CD14-positive monocyte (primary cell): ENCODE measurements around the gene PLBD2. TPM values are rescaled to one million over a fixed set of nuclear protein-coding genes. Genes with fewer than 3 reads are reported as not detected.

Experiments
- DNase-seq, 3 donors: peaks; one replicate each; pipeline ENCODE4 v3.0.0-alpha.2; 2011 to 2022
- H2AFZ ChIP-seq: 2 replicates; pipeline ENCODE4 v1.6.0; 2012; ENCODE audit warnings: mild to moderate bottlenecking, low read depth, low read length, inconsistent platforms; ENCODE audit not compliant: insufficient read depth, poor library complexity, severe bottlenecking
- H3K27ac ChIP-seq, 2 donors: 1 replicate in 1 of 2; 2 replicates in 1 of 2; pipeline ENCODE4 v1.5.1; 2012 to 2013; ENCODE audit warnings: low read length in 2 of 2, control low read depth in 1 of 2, inconsistent platforms in 1 of 2, low read depth in 1 of 2, mild to moderate bottlenecking in 1 of 2
- H3K27me3 ChIP-seq, 2 donors: one replicate each; pipeline versions ENCODE4 v1.6.0 to v1.6.1; 2011 to 2013; ENCODE audit warnings: low read length in 2 of 2; ENCODE audit not compliant: control insufficient read depth in 2 of 2, insufficient read depth in 2 of 2
- H3K36me3 ChIP-seq, 2 donors: replicated peaks in 1 of 2; 1 replicate in 1 of 2; 2 replicates in 1 of 2; pipeline versions ENCODE4 v1.5.1 to v1.6.1; 2012 to 2013; ENCODE audit warnings: low read length in 2 of 2, control low read depth in 1 of 2, inconsistent platforms in 1 of 2, mild to moderate bottlenecking in 1 of 2; ENCODE audit not compliant: insufficient read depth in 2 of 2, control insufficient read depth in 1 of 2
- H3K4me1 ChIP-seq, 2 donors: 1 replicate in 1 of 2; 2 replicates in 1 of 2; pipeline versions ENCODE4 v1.5.1 to v1.6.1; 2012 to 2013; ENCODE audit warnings: low read length in 2 of 2, control low read depth in 1 of 2, inconsistent platforms in 1 of 2, mild to moderate bottlenecking in 1 of 2, moderate library complexity in 1 of 2; ENCODE audit not compliant: insufficient read depth in 2 of 2, control insufficient read depth in 1 of 2
- H3K4me2 ChIP-seq: replicated peaks from 2 replicates; pipeline ENCODE3; 2012; ENCODE audit warnings: low read length, moderate library complexity, mild to moderate bottlenecking; ENCODE audit not compliant: poor library complexity, severe bottlenecking; ENCODE audit errors: extremely low read depth
- H3K4me3 ChIP-seq, 3 experiments: fragments of 200-600 bp in 1 of 3; sonication (generic) in 1 of 3; replicated peaks in 1 of 3; 1 replicate in 2 of 3; 2 replicates in 1 of 3; pipeline ENCODE4 v1.5.1; 2011 to 2013; ENCODE audit warnings: low read length in 3 of 3, mild to moderate bottlenecking in 3 of 3, control low read depth in 2 of 3, low read depth in 2 of 3, inconsistent platforms in 1 of 3, moderate library complexity in 1 of 3
- H3K79me2 ChIP-seq: 2 replicates; pipeline ENCODE4 v1.6.0; 2012; ENCODE audit warnings: mild to moderate bottlenecking, control low read depth, inconsistent platforms, low read length, moderate library complexity; ENCODE audit not compliant: insufficient read depth
- H3K9ac ChIP-seq: 2 replicates; pipeline ENCODE4 v1.6.0; 2017; ENCODE audit warnings: low read length, mild to moderate bottlenecking; ENCODE audit not compliant: insufficient read depth, poor library complexity, severe bottlenecking
- H3K9me3 ChIP-seq, 2 donors: replicated peaks in 1 of 2; 1 replicate in 1 of 2; 2 replicates in 1 of 2; pipeline versions ENCODE4 v1.5.1 to v1.6.1; 2012 to 2013; ENCODE audit warnings: low read length in 2 of 2, control low read depth in 1 of 2; ENCODE audit not compliant: control insufficient read depth in 1 of 2, insufficient read depth in 1 of 2
- H4K20me1 ChIP-seq: 2 replicates; pipeline ENCODE4 v1.6.0; 2012; ENCODE audit warnings: mild to moderate bottlenecking, low read length, control low read depth, moderate library complexity; ENCODE audit not compliant: insufficient read depth
- H3K27ac Mint-ChIP-seq, 7 donors: one replicate each; pipeline ENCODE4 v1.8.0; 2020; ENCODE audit warnings: mild to moderate bottlenecking in 7 of 7, mixed read lengths in 7 of 7, moderate library complexity in 6 of 7, inconsistent platforms in 2 of 7
- H3K27me3 Mint-ChIP-seq, 3 donors: one replicate each; pipeline ENCODE4 v1.8.0; 2021 to 2022; ENCODE audit warnings: low read depth in 3 of 3, mild to moderate bottlenecking in 3 of 3, mixed read lengths in 3 of 3, moderate library complexity in 3 of 3, inconsistent platforms in 1 of 3
- H3K36me3 Mint-ChIP-seq, 2 donors: one replicate each; pipeline ENCODE4 v1.8.0; 2020; ENCODE audit warnings: mixed read lengths in 2 of 2, inconsistent platforms in 1 of 2, mild to moderate bottlenecking in 1 of 2
- H3K4me1 Mint-ChIP-seq: one replicate; pipeline ENCODE4 v1.8.0; 2020; ENCODE audit warnings: mild to moderate bottlenecking, mixed read lengths
- H3K4me3 Mint-ChIP-seq, 2 donors: one replicate each; pipeline ENCODE4 v1.8.0; 2020; ENCODE audit warnings: mild to moderate bottlenecking in 2 of 2, mixed read lengths in 2 of 2, moderate library complexity in 1 of 2
- H3K9me3 Mint-ChIP-seq, 7 donors: one replicate each; pipeline ENCODE4 v1.8.0; 2020 to 2022; ENCODE audit warnings: mixed read lengths in 7 of 7, mild to moderate bottlenecking in 6 of 7, moderate library complexity in 6 of 7, inconsistent platforms in 2 of 7
- CTCF ChIP-seq: fragments of 200-600 bp; IDR thresholded peaks from one replicate; pipeline ENCODE4 v1.8.0; 2022; ENCODE audit warnings: antibody characterized with exemption, mild to moderate bottlenecking
- WGBS: methylation state at CpG from one replicate; pipeline ENCODE4 v1.1.5; 2013; ENCODE audit warnings: missing lambda C conversion rate; ENCODE audit not compliant: insufficient coverage; 5-methylcytosine and 5-hydroxymethylcytosine counted together
- intact Hi-C, 2 donors: fragments of 100-400 bp; cut with micrococcal nuclease; formaldehyde crosslinking; loops; one replicate each; pipeline versions ENCODE4 v1.15.0 to v1.15.1; 2023
- polyA plus RNA-seq, 3 donors: library from polyadenylated mRNA; depleted of rRNA in 1 of 3; unstranded in 2 of 3; stranded (reverse) in 1 of 3; fragments of 300-500 nt in 2 of 3; fragments of >200 nt in 1 of 3; fragmentation: Illumina TruSeq in 2 of 3; gene quantifications; 1 replicate in 2 of 3; 2 replicates in 1 of 3; pipeline ENCODE4 v1.2.3, GENCODE V29; 2012 to 2021

PLBD2 gene
- polyA plus RNA-seq, 3 donors = 8.5 to 12.4 (median 8.8) TPM

GRCh38 chr12:113437729-113438100 is 79.3 kb downstream of the PLBD2 start:
- H3K9ac ChIP-seq = no peak overlapping the region
- no peaks in the 10 kb centered on the region for H3K9me3 Mint-ChIP-seq
- H3K36me3 Mint-ChIP-seq = no peaks in the 10 kb centered on the region

GRCh38 chr12:113438523-113439300 is 80.3 kb downstream of the PLBD2 start:
- no peak overlapping the region for H3K9ac ChIP-seq
- H3K4me1 Mint-ChIP-seq = no peaks in the 10 kb centered on the region
- no peaks in the 10 kb centered on the region for H3K36me3 ChIP-seq
- H3K9me3 ChIP-seq = no peaks in the 10 kb centered on the region
- H3K27me3 Mint-ChIP-seq = peaks cover 2 to 7% (median 6%) of the 10 kb centered on the region in 3 donors
- H3K4me1 ChIP-seq = no peaks in the 10 kb centered on the region
- no peak overlapping the region for H3K4me3 ChIP-seq
- no peak overlapping the region for H3K27ac Mint-ChIP-seq
- no peak overlapping the region for H3K4me2 ChIP-seq
- no peaks in the 10 kb centered on the region for H4K20me1 ChIP-seq
- H2AFZ ChIP-seq = no peak overlapping the region
- no peaks in the 10 kb centered on the region for H3K9me3 Mint-ChIP-seq
- no peaks in the 10 kb centered on the region for H3K36me3 Mint-ChIP-seq
- WGBS = 84% methylated on average over 4 of the region's 4 CpGs
- no peak overlapping the region for H3K4me3 Mint-ChIP-seq
- H3K27me3 ChIP-seq = no peaks in the 10 kb centered on the region
- TF ChIP-seq CTCF = no peak
- DNase-seq = no peak
- no peak overlapping the region for H3K27ac ChIP-seq
- intact Hi-C loops = no loop called here
- no peaks in the 10 kb centered on the region for H3K79me2 ChIP-seq

More at GRCh38 chr12:113437729-113438100, 79.3 kb downstream of the PLBD2 start:
- Mint-ChIP-seq H3K4me3 (no peak overlapping the region), H3K27ac (no peak overlapping the region), H3K4me1 (no peaks in the 10 kb centered on the region), H3K27me3 (peaks cover 2 to 7% (median 5%) of the 10 kb centered on the region in 3 donors)
- Histone ChIP-seq H2AFZ (no peak overlapping the region), H3K4me1 (no peaks in the 10 kb centered on the region), H3K9me3 (no peaks in the 10 kb centered on the region), H3K36me3 (no peaks in the 10 kb centered on the region), H3K79me2 (no peaks in the 10 kb centered on the region), H3K27me3 (no peaks in the 10 kb centered on the region), H3K4me3 (no peak overlapping the region), H4K20me1 (no peaks in the 10 kb centered on the region), H3K4me2 (no peak overlapping the region), H3K27ac (no peak overlapping the region)
- intact Hi-C loops = no loop called here
- TF ChIP-seq CTCF = no peak
- no peak for DNase-seq
- WGBS = 100% methylated on average over 2 of the region's 9 CpGs
